HuH-7 (cell line): ENCODE data around the gene GLOD5.
A peak's percentile ranks its signal among the peaks of the same experiment; 100 is the strongest.
"Not testable (repeated sequence)": the region's sequence is repeated elsewhere in the genome, so short reads cannot be mapped to it uniquely, and the experiment has no call there.

Source experiments
- DNase-seq: peaks from one replicate; pipeline ENCODE4 v3.0.0; 2011; ENCODE audit warnings: low spot score

Gene GLOD5

DNA sequence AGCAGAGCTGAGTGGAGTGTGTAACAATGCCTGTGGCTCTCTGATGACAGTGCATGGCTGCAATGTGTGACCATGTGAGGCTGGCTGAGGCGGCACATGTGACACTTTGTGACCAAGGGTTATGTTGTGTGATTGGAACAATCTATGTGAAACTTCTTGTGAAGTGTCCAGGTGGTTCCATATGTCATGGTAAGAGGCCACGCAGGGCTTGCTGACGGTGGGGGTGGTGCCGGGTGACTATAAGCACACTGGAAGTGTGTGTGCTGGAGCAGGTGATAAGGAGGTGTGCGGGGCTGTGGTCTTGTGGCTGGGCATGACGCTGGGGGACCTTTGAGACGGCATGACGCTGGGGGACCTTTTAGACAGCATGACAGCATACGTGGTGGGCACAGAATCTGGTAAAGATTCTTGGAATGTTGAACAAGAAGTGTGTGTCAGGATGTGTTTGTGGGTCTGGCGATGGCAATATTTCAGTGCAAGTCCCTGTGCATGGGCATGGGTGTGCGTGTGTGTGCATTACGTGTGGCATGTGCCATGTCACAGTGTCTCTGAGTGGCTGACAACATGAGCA lies 32.9 kb downstream of the GLOD5 start:
- no peak for DNase-seq

DNA sequence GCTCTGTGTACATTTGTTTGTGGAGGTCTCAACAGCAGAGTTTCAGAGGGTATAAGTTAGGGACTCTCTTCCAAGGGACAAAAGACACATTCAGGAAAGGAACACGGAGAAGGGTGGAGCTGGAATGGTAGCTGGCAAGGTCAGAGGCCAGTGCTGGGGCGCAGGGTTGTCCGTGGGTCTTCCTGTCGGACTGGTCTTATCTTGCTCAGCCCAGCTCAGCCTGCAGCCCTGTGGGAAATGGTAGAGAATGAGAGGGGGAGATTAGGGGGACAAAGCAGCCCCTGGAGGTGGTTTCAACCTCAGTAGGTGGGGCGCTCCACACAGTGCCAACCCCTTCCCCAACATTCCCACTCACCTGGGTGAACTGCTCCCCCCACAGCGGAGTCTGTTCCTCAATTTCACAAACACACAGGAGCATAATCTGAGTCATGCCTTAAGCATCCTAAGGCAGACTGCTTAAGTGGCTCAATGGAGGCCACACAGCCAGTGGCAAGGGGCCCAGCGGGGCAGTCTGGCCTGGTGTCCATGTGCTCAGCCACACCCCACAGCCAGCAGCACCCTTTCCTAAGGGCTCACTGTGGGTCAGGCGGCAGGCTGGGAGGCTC lies 33.5 kb downstream of the GLOD5 start:
- DNase-seq, result no peak

DNA sequence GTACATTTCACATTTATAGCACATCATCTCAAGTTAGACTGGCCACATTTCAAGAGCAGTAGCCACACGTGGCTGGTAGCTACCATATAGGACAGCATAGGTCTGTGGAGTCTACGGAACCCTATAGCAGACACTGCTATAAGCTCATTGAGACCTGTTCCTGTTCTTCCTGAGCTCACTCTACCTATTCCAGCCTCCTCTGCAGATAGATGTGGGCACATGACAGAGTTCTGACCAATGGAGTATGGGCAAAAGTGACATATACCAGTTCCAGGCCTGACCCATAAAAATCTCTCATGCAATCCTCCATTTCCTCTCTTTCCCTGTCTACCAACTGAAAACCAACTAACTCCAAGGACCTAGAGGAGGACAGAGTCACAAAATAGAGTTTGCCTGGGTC lies 36.8 kb downstream of the GLOD5 start:
- no peak for DNase-seq

DNA sequence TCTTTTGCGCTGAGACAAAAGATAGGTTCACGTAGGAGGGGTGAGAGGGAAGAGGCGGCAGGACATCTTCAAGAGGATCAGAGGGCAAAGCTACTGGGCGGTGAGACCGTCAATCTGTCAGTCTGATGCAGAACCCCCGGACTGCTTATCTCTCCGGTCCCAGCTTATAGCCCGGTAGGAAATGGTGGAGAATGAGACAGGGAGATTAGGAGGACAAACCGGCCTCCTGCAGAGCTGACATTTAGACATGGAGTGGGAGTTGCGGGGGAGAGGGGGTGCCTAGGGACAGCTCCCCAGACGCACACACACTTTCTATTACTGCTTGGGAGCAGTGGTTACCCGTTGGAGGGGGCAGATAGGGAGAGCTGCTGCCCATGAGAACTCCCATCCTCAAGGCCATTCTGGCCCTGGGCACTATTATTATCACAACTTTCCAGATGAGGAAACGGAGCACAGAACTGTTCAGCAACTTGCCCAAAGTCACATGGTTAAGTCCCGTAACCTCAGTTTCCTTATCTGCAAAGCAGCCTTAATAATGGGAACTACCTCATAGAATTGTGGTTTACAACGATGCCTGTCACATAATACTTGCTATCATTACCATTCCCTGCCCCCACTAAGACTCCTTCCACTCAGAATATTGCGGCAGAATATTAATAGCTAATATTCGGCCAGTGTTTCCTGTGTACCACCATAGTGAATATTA lies 39.2 kb downstream of the GLOD5 start:
- DNase-seq, result no peak

DNA sequence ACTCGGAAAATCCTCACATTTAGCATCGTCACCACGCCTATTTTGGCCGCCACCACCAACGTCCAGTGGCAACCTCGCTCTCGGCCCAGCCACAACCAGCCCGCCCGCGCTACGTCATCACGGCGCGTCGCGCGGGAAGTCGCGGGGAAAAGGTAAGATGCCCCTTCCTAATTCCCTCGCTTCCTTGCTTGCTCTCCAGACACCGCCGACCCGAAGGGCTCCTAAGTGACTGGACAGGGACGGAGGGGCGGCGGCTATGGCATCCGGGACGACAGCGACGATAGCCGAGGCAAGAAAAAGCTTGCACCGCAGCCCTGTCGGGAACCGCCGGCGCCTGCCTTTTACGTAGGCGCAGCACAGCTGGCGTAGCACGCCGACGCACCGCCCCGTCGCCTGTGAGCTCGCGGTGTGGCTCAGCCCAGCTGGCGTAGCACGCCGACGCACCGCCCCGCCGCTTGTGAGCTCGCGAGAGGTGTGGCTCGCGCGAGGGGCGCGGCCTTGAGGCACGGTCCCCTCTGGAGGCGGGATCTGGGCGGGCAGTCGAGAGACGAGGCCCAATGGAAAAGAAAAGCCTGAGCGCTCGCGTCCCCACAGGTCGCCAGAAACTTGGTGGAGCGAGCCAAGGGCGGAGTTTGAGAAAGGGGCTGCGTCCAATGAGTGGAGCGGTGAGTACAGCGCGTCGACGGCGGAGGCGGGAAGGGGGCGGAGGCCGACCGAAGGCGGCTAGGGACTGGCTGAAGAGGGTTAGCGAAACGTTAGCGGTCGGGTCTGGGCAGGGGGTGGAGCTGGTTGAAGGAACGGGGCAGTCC lies 39.9 kb downstream of the GLOD5 start, which contains the start of gene HDAC6:
Gene HDAC6 (plus strand): TSS at position 788 of the 809 bp plus-strand sequence. CDS start 626 bp downstream, outside the sequence.
- DNase-seq, result peak; percentile 82

DNA sequence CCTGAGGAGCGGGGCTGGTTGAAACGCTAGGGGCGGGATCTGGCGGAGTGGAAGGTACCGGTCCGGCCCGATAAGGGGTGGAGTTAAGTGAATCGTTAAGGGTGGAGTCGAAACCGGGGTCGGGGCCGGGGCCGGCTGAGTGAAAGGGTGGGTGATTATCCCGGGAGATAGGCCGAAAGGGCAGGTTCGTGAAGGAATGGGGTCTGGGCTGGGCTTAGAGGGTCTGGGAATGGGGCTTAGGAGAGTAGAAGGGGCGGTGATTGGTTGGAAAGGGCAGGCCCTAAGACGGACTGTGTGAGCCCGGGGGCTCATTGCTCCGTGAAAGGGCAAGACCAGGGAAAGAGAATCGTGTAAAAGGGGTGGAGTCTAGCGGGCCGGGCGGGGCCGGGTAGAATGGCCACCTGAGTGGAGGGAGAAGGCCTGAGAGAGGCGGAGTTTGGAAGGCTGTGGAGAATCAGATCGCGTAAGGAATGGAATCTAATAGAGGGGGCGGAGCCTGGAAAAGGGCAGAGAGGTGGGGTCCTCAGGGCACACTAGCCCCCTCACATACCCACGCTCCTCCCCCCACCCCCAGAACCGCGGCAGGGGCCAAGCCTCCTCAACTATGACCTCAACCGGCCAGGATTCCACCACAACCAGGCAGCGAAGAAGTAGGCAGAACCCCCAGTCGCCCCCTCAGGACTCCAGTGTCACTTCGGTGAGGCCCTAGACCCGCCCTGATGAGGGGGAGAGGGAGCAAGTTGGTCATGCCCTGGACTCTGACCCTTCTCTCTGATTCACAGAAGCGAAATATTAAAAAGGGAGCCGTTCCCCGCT lies 40.8 kb downstream of the GLOD5 start:
- DNase-seq, result peak; percentile 93

DNA sequence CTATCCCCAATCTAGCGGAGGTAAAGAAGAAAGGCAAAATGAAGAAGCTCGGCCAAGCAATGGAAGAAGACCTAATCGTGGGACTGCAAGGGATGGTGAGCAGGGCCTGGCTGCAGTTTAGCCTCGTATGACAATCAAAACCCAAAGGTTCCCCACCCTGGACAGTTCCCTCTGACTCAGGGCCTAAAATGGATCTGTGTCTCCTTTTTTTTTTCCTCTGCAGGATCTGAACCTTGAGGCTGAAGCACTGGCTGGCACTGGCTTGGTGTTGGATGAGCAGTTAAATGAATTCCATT lies 41.3 kb downstream of the GLOD5 start:
- DNase-seq, result no peak

DNA sequence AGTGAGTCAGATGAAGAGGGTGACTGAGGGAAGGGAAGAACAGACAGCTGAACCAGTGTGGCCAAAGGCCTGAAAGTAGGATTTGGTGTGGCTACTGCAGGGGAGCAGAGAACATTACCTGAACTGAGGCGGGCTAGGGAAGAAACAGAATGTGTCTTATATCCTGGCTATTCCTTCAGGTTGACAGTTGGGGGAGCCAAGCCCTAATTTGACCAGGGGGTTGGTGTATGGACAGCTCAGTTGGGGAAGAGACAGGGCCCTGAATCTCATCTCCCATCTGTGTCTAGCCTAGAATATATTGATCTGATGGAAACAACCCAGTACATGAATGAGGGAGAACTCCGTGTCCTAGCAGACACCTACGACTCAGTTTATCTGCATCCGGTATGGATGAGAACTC lies 44.5 kb downstream of the GLOD5 start:
- no peak for DNase-seq

DNA sequence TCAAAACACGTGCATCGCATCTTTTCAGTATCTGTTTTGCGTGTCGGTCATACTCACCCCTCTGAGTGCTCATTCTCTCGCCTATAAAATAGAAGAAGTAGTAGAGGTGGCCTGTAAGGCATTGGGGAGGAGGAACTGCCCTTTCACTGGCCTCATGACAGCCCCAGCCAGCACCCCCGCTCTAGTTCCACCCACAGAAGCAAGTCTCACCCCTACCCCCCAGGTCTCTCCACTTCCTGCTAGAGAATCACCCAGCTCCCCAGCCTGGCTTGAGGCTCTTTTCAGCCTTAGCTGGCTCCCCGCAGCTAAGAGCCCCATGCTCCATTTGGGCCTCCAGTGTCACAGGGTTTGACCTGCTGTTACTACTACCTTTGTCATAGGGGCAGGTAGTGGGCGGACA lies 52.1 kb downstream of the GLOD5 start:
- DNase-seq, result no peak

DNA sequence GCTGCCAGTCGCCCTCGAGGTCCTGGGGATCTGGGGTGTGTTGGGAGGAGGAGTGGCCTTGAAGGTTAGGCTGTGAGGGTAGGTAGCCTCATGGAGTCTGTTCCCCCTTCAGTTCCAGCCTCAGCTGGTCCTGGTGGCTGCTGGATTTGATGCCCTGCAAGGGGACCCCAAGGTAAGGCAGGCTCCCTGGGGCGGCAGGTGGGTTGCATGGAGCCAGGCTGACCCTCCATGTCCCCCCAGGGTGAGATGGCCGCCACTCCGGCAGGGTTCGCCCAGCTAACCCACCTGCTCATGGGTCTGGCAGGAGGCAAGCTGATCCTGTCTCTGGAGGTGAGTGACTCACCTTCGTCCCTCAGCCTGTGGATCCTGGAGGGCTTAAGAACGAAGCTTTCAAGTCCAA lies 53.2 kb downstream of the GLOD5 start:
- DNase-seq, result no peak

DNA sequence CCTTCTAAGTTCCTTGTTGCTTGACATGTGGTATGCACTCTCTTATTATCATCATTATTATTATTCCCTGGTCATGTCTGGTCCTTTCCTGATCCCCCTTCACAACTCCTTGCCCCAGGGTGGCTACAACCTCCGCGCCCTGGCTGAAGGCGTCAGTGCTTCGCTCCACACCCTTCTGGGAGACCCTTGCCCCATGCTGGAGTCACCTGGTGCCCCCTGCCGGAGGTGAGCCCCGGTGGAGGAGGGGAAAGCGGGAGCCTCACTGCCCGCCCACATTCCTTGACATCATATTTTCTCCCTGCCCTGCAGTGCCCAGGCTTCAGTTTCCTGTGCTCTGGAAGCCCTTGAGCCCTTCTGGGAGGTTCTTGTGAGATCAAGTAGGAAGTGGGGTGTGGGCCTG lies 53.7 kb downstream of the GLOD5 start:
- DNase-seq, result no peak

DNA sequence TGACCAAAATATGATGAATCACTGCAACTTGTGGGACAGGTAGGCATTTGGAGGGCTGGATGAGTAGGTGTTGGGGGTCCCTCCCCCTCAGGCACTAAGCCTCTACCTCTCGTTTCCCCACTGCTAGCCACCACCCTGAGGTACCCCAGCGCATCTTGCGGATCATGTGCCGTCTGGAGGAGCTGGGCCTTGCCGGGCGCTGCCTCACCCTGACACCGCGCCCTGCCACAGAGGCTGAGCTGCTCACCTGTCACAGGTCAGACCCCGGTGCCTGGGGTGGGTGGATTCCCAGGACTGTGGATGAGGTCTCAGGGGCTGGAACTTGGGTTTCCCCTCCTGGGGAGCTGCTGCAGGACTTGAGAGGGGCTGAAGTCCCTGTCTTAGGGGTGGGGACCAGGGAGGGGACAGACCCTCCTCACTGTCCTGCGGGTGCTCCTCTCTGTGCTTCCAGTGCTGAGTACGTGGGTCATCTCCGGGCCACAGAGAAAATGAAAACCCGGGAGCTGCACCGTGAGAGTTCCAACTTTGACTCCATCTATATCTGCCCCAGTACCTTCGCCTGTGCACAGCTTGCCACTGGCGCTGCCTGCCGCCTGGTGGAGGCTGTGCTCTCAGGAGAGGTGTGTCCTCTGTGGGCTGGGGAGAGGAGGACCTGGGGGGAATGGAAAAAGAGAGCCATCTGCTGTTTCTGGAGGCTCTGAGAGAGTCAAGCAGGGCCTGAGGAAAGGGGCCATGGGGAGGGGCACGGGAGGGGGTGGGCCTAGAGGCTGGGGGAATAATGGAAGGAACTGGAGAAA lies 54.7 kb downstream of the GLOD5 start:
- no peak for DNase-seq

DNA sequence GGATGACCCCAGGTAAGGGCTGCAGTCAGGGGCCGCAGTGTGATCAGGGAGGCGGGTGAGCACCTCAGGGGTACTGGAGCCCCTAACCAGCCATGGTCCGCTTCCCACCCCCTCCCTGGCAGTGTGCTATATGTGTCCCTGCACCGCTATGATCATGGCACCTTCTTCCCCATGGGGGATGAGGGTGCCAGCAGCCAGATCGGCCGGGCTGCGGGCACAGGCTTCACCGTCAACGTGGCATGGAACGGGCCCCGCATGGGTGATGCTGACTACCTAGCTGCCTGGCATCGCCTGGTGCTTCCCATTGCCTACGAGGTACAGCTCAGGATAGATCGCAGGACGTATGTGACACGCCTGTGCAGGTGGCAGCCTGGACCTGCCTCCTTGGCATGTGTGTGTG lies 56.6 kb downstream of the GLOD5 start:
- DNase-seq, result no peak

DNA sequence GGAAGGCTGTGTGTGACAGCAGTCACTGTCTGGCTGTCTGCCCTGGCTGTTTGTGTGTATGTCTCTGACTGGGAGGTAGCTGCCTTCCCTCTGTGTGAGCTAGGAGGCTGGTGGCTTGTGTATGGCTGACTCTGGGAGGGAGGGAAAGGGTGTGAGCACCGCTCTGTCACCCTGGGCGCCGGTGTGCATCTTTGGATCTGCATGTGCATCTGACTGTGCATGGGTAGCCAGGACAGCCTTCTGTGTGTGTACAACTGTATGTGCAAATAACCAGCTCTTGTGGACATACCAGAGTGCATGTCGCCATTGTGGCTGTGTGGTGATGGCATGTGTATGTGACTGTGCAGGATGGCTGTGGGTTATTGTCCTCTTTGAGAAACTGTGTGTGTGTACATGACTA lies 57.3 kb downstream of the GLOD5 start:
- DNase-seq, result no peak

DNA sequence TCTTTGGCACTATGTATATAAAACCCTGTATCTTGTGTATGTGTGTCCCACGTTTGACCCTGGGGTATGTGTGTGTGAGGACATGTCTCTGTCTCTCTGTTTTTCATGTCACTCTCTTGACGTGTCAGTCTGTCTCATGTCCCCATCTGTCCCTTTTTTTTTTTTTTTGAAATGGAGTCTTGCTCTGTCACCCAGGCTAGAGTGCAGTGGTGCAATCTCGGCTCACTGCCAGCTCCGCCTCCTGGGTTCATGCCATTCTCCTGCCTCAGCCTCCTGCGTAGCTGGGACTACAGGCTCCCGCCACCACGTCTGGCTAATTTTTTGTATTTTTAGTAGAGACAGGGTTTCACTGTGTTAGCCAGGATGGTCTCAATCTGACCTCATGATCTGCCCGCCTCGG lies 57.8 kb downstream of the GLOD5 start:
- DNase-seq, result not testable (repeated sequence)

DNA sequence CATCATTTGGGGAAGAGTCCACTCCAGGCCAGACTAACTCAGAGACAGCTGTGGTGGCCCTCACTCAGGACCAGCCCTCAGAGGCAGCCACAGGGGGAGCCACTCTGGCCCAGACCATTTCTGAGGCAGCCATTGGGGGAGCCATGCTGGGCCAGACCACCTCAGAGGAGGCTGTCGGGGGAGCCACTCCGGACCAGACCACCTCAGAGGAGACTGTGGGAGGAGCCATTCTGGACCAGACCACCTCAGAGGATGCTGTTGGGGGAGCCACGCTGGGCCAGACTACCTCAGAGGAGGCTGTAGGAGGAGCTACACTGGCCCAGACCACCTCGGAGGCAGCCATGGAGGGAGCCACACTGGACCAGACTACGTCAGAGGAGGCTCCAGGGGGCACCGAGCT lies 61.5 kb downstream of the GLOD5 start:
- no peak for DNase-seq
